Prostate gland (tissue), 2 donors: ENCODE data around the gene ZNF460. TPM values are rescaled to one million over a fixed set of nuclear protein-coding genes. Genes with fewer than 3 reads are reported as not detected.

ENCODE experiments used
- DNase-seq: peaks from one replicate; pipeline ENCODE4 v3.0.0-alpha.2; 2019; ENCODE audit warnings: low spot score
- H3K27ac ChIP-seq, 2 donors: fragments of 200-600 bp; sonication (generic); 2 replicates each; pipeline ENCODE4 v1.5.1; 2017 to 2019
- H3K27me3 ChIP-seq: fragments of 200-600 bp; sonication (generic); replicated peaks from 2 replicates; pipeline ENCODE4 v1.5.1; 2019; ENCODE audit not compliant: insufficient read depth
- H3K36me3 ChIP-seq, 2 donors: fragments of 200-600 bp; sonication (generic); 1 replicate in 1 of 2; 2 replicates in 1 of 2; pipeline versions ENCODE4 v1.5.1 to v1.8.1; 2017 to 2019
- H3K4me1 ChIP-seq: fragments of 200-600 bp; sonication (generic); replicated peaks from 2 replicates; pipeline ENCODE4 v1.5.1; 2019
- H3K4me3 ChIP-seq, 2 donors: fragments of 200-600 bp; sonication (generic); 2 replicates each; pipeline ENCODE4 v1.5.1; 2017 to 2019
- H3K9me3 ChIP-seq: fragments of 200-600 bp; sonication (generic); 2 replicates; pipeline ENCODE4 v1.5.1; 2017
- CTCF ChIP-seq, 4 experiments: fragments of 200-600 bp in 2 of 4; fragments of 450-650 bp in 2 of 4; sonication (generic) in 2 of 4; IDR thresholded peaks; 1 replicate in 3 of 4; 2 replicates in 1 of 4; pipeline ENCODE4 v1.5.1; 2016 to 2019; ENCODE audit warnings: antibody characterized with exemption in 4 of 4, mild to moderate bottlenecking in 2 of 4, moderate library complexity in 2 of 4
- POLR2A ChIP-seq: fragments of 450-650 bp; IDR thresholded peaks from one replicate; pipeline ENCODE4 v1.6.1; 2016; ENCODE audit warnings: antibody characterized with exemption, mild to moderate bottlenecking
- POLR2AphosphoS5 ChIP-seq: sonication (generic); formaldehyde crosslinking; IDR thresholded peaks from one replicate; pipeline ENCODE4 v1.6.1; 2017; ENCODE audit warnings: antibody characterized with exemption
- WGBS: methylation state at CpG from one replicate; pipeline ENCODE4 v1.1.5; 2018; 5-methylcytosine and 5-hydroxymethylcytosine counted together
- intact Hi-C: fragments of 100-400 bp; cut with DNase I; formaldehyde crosslinking; loops from one replicate; pipeline ENCODE4 v1.14.2; 2022
- total RNA-seq, 2 donors: library from RNA; depleted of rRNA; stranded (reverse); fragments of >200 nt; gene quantifications; one replicate each; pipeline ENCODE4 v1.1.0, GENCODE V29; 2016

The ZNF460 gene
- total RNA-seq, 2 donors from 2014 or later: 56.3 to 68.4 TPM

DNA sequence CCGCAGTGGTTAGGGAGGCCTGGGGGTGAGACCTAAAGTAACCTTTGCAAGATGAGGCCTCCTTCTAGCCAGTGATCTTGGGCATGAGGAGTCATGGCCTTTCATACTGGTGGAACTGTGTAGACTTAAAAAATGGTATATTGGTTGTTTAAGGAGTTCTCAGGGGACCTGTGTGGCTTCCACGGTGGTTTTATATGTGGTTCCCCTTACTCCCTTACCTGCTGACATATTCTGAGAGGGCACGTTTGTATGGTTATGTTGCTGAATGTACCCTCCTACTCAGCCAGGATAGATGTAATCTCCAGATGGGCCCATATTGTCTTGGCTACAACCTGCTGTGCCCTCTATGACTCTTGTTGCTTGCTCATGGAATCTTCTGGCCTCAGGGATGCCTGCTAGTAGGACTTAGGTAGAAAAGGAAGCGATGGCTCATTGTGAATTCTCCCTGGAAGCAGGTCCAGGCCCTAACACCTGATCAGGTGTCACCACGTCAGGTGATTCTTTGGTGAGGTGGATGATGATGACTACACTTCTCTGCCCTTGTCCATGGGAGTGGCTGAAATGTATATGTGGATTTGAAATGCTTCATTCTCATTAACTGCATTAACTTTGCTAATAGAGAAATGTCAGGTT is 1.8 kb downstream of the ZNF460 start:
- H3K4me1 ChIP-seq: peaks cover 5% of the 10 kb centered on the region
- TF ChIP-seq POLR2A (no peak), POLR2AphosphoS5 (no peak), CTCF (IDR thresholded peaks at IDR 0.05) (no peak)

DNA sequence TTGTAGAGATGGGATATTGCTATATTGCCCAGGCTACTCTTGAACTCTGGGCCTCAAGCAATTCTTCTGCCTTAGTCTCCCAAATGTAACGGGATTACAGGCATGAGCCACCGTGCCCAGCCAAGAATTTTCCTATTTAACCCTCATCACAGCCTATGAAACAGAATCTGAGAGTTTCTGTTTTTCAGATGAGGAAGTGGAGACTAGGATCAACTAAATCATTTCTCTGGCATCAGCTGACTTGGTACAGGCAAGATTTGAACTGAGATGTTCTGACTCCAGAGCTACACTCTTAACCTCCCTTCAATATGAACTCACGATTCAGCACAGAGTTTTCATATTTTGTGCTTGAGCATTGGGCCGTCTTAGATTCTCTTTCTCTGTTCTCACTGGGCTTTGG is 8.1 kb downstream of the ZNF460 start:
- no peak overlapping the region for H3K27ac ChIP-seq
- TF ChIP-seq POLR2A (no peak), POLR2AphosphoS5 (no peak), CTCF (IDR thresholded peaks at IDR 0.05) (no peak)
- no peaks in the 10 kb centered on the region for H3K4me1 ChIP-seq
- WGBS: 95% methylated on average over 4 of the region's 4 CpGs
- H3K27me3 ChIP-seq: no peaks in the 10 kb centered on the region
- no peaks in the 10 kb centered on the region for H3K9me3 ChIP-seq
- peaks cover 19 to 47% of the 10 kb centered on the region in 2 donors for H3K36me3 ChIP-seq
- H3K4me3 ChIP-seq: no peak overlapping the region
- intact Hi-C loops: no loop called here
- DNase-seq: no peak

More for the DNA sequence above, 1.8 kb downstream of the ZNF460 start:
- 61% methylated on average over 5 of the region's 5 CpGs for WGBS
- intact Hi-C loops: no loop called here
- Histone ChIP-seq H3K27me3 (no peaks in the 10 kb centered on the region), H3K4me3 (no peak overlapping the region), H3K36me3 (peaks cover 0 to 11% of the 10 kb centered on the region in 2 donors), H3K27ac (no peak overlapping the region), H3K9me3 (no peaks in the 10 kb centered on the region)
- no peak for DNase-seq

- no peaks in the 10 kb centered on the region for H3K4me1 ChIP-seq
- intact Hi-C loops: no loop called here
These were observed 10.7 kb downstream of the ZNF460 start for GRCh38 chr19:57290970-57291369.

GRCh38 chr19:57292547-57292946 is 12.3 kb downstream of the ZNF460 start:
- Histone ChIP-seq H3K36me3 (peaks cover 19 to 36% of the 10 kb centered on the region in 2 donors), H3K4me3 (no peak overlapping the region), H3K9me3 (no peaks in the 10 kb centered on the region), H3K27me3 (no peaks in the 10 kb centered on the region), H3K4me1 (no peaks in the 10 kb centered on the region), H3K27ac (no peak overlapping the region)
- no peak for TF ChIP-seq POLR2A
- no peak for TF ChIP-seq CTCF (IDR thresholded peaks at IDR 0.05)
- no peak for TF ChIP-seq POLR2AphosphoS5
- WGBS: 56% methylated on average over 1 of the region's 1 CpG
- intact Hi-C loops: no loop called here
- DNase-seq: no peak

More at GRCh38 chr19:57290970-57291369, 10.7 kb downstream of the ZNF460 start:
- no peaks in the 10 kb centered on the region for H3K27me3 ChIP-seq
- WGBS: 91% methylated on average over 11 of the region's 11 CpGs
- DNase-seq: no peak
- no peak overlapping the region for H3K4me3 ChIP-seq
- H3K27ac ChIP-seq: no peak overlapping the region
- no peak for TF ChIP-seq POLR2AphosphoS5
- TF ChIP-seq CTCF (IDR thresholded peaks at IDR 0.05): no peak
- no peak for TF ChIP-seq POLR2A
- no peaks in the 10 kb centered on the region for H3K9me3 ChIP-seq
- peaks cover 19 to 36% of the 10 kb centered on the region in 2 donors for H3K36me3 ChIP-seq

DNA sequence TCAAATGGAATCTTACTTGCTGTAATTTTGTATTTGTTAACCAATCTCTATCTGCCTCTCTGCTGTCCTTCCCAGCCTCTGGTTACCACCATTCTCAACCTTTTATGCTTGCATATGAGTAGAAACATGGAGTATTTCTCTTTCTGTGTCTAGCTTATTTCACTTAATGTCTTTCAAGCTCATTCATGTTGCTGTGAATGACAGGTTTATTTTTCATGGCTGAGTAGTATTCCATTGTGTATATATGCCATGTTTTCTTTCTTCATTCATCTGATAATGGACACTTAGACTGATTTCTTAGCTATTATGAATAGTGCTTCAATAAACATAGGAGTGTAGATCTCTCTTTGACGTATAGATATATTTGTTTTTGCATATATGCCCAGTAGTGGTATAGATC is 13.4 kb downstream of the ZNF460 start:
- no peak for DNase-seq
- WGBS: 100% methylated on average over 1 of the region's 1 CpG
- intact Hi-C loops: no loop called here
- Histone ChIP-seq H3K36me3 (peaks cover 19 to 36% of the 10 kb centered on the region in 2 donors), H3K27me3 (no peaks in the 10 kb centered on the region), H3K9me3 (no peaks in the 10 kb centered on the region), H3K4me3 (no peak overlapping the region), H3K4me1 (no peaks in the 10 kb centered on the region), H3K27ac (no peak overlapping the region)
- no peak for TF ChIP-seq POLR2A
- TF ChIP-seq CTCF (IDR thresholded peaks at IDR 0.05): no peak
- TF ChIP-seq POLR2AphosphoS5: no peak
